Omental fat pad (tissue), 4 donors: ENCODE data around the gene POMT2. TPM values are rescaled to one million over a fixed set of nuclear protein-coding genes. Genes with fewer than 3 reads are reported as not detected.

ENCODE experiments used
- ATAC-seq: fragments of 150-250 bp; one replicate; pipeline ENCODE4 v1.9.1; 2016; ENCODE audit warnings: mild to moderate bottlenecking, moderate library complexity; ENCODE audit not compliant: low FRiP score
- DNase-seq: peaks from one replicate; pipeline ENCODE4 v3.0.0-alpha.2; 2019; ENCODE audit warnings: low spot score
- total RNA-seq, 4 donors: library from RNA; depleted of rRNA; stranded (reverse); fragments of >200 nt; gene quantifications; one replicate each; pipeline ENCODE4 v1.1.0, GENCODE V29; 2016
- TF ChIP-seq, protein P1 (sequence below), 3 donors: fragments of 450-650 bp; IDR thresholded peaks; one replicate each; pipeline ENCODE4 v1.5.1; 2016 to 2017; ENCODE audit warnings: antibody characterized with exemption in 3 of 3, mild to moderate bottlenecking in 3 of 3, moderate library complexity in 2 of 3

POMT2 gene
- total RNA-seq, 4 donors from 2014 or later, result 14.3 to 23.3 (median 18.8) TPM

GRCh38 chr14:77313371-77313770 lies 7.3 kb downstream of the POMT2 start:
- ATAC-seq (no peak), DNase-seq (no peak)
- TF ChIP-seq, protein P1, sequence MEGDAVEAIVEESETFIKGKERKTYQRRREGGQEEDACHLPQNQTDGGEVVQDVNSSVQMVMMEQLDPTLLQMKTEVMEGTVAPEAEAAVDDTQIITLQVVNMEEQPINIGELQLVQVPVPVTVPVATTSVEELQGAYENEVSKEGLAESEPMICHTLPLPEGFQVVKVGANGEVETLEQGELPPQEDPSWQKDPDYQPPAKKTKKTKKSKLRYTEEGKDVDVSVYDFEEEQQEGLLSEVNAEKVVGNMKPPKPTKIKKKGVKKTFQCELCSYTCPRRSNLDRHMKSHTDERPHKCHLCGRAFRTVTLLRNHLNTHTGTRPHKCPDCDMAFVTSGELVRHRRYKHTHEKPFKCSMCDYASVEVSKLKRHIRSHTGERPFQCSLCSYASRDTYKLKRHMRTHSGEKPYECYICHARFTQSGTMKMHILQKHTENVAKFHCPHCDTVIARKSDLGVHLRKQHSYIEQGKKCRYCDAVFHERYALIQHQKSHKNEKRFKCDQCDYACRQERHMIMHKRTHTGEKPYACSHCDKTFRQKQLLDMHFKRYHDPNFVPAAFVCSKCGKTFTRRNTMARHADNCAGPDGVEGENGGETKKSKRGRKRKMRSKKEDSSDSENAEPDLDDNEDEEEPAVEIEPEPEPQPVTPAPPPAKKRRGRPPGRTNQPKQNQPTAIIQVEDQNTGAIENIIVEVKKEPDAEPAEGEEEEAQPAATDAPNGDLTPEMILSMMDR (IDR thresholded peaks at IDR 0.05), result no peak

GRCh38 chr14:77311217-77311616 lies 9.5 kb downstream of the POMT2 start:
- ATAC-seq, result no peak
- DNase-seq, result no peak
- TF ChIP-seq, protein P1 (IDR thresholded peaks at IDR 0.05), result no peak

GRCh38 chr14:77310026-77310425 lies 10.7 kb downstream of the POMT2 start:
- TF ChIP-seq, protein P1 (IDR thresholded peaks at IDR 0.05), result no peak
- ATAC-seq, result no peak
- DNase-seq, result no peak

DNA sequence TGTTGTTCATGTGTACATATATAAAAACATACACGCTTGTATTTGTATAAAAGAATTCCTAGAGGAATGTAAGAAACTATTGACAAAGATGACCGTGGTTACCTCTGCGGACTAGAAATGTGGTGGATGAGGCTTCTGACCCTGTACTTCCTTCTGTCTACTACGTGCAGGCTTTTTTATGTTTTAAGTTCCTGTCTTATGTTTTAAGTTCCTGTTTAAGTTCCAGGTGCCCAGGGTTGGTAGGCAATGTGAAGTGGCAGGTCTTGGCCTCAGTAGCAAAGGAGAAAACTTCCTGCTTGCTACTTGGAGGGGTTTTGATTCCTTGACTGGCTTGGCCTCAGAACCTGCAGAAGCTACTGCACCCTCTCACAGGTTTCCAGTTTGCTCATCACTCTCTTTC lies 11.6 kb downstream of the POMT2 start:
- no peak for ATAC-seq
- TF ChIP-seq, protein P1 (IDR thresholded peaks at IDR 0.05), result no peak

GRCh38 chr14:77306851-77307496 lies 13.7 kb downstream of the POMT2 start:
- ATAC-seq, result no peak
- no peak for DNase-seq
- TF ChIP-seq, protein P1 (IDR thresholded peaks at IDR 0.05), result no peak

More for the DNA sequence above, 11.6 kb downstream of the POMT2 start:
- no peak for DNase-seq

DNA sequence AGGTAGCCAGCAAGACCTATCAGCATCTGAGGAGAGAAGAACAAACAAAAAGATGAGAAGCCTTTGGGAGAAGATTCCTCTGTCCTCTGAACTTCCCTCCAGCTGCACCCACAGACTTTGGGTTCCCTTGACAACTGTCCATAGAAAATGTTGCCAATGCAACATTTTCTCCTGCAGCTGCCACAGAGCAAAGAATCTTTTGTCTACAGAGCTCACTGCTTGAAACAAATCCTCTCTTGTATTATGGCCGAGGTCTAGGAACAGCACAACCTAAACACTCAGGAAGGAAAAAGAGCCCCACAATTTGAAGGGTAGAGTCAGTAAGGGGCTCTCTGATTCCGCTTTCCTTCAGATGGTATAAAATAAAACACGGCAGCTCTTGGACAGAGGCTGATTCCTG lies 14.3 kb downstream of the POMT2 start:
- DNase-seq (no peak), ATAC-seq (no peak)
- TF ChIP-seq, protein P1 (IDR thresholded peaks at IDR 0.05), result no peak

GRCh38 chr14:77305696-77306095 lies 15.0 kb downstream of the POMT2 start:
- DNase-seq (no peak), ATAC-seq (no peak)
- TF ChIP-seq, protein P1 (IDR thresholded peaks at IDR 0.05), result no peak
